Stimulated activated CD4-positive, alpha-beta T cell treated with anti-CD3 and anti-CD28 coated beads, Interleukin-1b, Interleukin-23, amount 100 ng/mL, for 4 hours (primary cell): ENCODE results near the gene ANXA2.
"Not testable (repeated sequence)": the region's sequence is repeated elsewhere in the genome, so short reads cannot be mapped to it uniquely, and the experiment has no call there.

ENCODE experiments used
- DNase-seq, 2 donors: peaks; one replicate each; pipeline ENCODE4 v3.0.0-alpha.2; 2020; ENCODE audit warnings: low read depth in 2 of 2

The ANXA2 gene

GRCh38 chr15:60410350-60410749 is 12.6 kb upstream of the ANXA2 start:
- DNase-seq = not testable (repeated sequence)

- no peak for DNase-seq
These were observed 10.7 kb upstream of the ANXA2 start for GRCh38 chr15:60408463-60408981.

GRCh38 chr15:60407415-60407805 is 9.6 kb upstream of the ANXA2 start:
- DNase-seq = no peak

GRCh38 chr15:60406513-60407414 is 9.0 kb upstream of the ANXA2 start:
- DNase-seq = no peak

- no peak for DNase-seq
These were observed 7.6 kb upstream of the ANXA2 start for GRCh38 chr15:60405399-60405798.

GRCh38 chr15:60404351-60404750 is 6.6 kb upstream of the ANXA2 start:
- DNase-seq = not testable (repeated sequence)

GRCh38 chr15:60400944-60401343 is 3.2 kb upstream of the ANXA2 start:
- no peak for DNase-seq

- DNase-seq = no peak
These were observed 2.1 kb upstream of the ANXA2 start for GRCh38 chr15:60399931-60400330.

GRCh38 chr15:60399246-60399915 is 1.6 kb upstream of the ANXA2 start:
- DNase-seq = no peak

GRCh38 chr15:60396958-60397771 is 621 bp downstream of the ANXA2 start:
- DNase-seq = peak; percentile 14 to 25

- DNase-seq = no peak
These were observed 1.2 kb downstream of the ANXA2 start for GRCh38 chr15:60396560-60396957.

GRCh38 chr15:60396100-60396499 is 1.7 kb downstream of the ANXA2 start:
- no peak for DNase-seq

GRCh38 chr15:60395276-60396011 is 2.3 kb downstream of the ANXA2 start:
- DNase-seq = no peak

GRCh38 chr15:60394689-60395097 is 3.1 kb downstream of the ANXA2 start:
- DNase-seq = no peak

GRCh38 chr15:60392986-60393790 is 4.6 kb downstream of the ANXA2 start:
- DNase-seq = no peak

- no peak for DNase-seq
These were observed 5.2 kb downstream of the ANXA2 start for GRCh38 chr15:60392601-60392985.

GRCh38 chr15:60391722-60392315 is 6.0 kb downstream of the ANXA2 start:
- DNase-seq = no peak

- DNase-seq = no peak
These were observed 6.8 kb downstream of the ANXA2 start for GRCh38 chr15:60390871-60391501.

GRCh38 chr15:60390231-60390630 is 7.6 kb downstream of the ANXA2 start:
- no peak for DNase-seq
